GM19452 (cell line): ENCODE results near the gene CTSF.
"Not testable (repeated sequence)": the region's sequence is repeated elsewhere in the genome, so short reads cannot be mapped to it uniquely, and the experiment has no call there.

Experiments
- ATAC-seq: cut with Tn5 transposase; IDR thresholded peaks from one replicate; pipeline ENCODE4 v1.9.1; 2021; ENCODE audit not compliant: unreplicated experiment

CTSF gene

DNA sequence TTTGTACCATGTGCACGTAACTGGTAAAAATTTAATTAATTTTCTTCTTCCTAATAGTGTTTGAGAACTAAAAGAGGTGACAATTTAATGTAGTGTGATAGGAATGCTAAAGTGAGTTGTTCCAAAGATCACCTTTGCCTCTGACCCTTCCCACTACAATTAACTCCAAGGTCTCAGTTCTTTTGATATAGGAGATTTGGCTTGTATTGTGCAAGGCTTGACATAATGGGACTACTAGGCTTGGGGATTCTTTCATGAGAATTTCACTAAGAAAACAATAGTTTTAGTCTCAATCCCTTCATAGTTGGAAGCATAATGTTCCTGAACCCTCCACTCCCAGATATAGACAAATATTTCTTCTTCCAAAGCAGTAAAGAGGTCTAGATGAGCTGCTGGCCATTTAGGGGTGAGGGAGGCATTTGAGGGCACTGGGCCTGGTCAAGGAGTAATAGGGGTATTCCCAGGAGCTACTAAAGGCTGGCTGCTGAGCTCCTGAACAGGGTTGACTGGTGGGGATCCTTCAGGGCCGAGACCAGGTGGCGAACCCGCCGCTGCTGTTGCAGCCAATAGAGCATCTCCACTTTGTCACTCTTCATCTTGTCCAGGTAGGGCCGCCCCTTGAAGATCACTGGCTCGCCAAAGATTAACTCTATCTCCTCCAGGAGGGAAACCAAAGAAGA lies 21.7 kb upstream of the CTSF start:
- ATAC-seq: no peak

DNA sequence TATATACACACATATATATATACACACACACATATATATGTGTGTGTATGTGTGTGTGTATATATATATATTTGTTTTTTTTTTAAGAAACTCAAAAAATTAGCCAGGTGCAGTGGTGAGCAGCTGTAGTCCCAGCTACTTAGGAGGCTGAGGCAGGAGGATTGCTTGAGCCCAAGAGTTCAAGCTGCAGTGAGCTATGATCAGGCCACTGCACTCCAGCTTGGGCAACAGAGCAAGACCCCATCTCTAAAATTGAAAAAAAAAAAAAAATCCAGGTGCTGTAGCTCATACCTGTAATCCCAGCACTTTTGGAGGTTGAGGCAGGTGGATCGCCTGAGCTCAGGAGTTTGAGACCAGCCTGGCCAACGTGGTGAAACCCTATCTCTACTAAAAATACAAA lies 20.9 kb upstream of the CTSF start:
- ATAC-seq: not testable (repeated sequence)

DNA sequence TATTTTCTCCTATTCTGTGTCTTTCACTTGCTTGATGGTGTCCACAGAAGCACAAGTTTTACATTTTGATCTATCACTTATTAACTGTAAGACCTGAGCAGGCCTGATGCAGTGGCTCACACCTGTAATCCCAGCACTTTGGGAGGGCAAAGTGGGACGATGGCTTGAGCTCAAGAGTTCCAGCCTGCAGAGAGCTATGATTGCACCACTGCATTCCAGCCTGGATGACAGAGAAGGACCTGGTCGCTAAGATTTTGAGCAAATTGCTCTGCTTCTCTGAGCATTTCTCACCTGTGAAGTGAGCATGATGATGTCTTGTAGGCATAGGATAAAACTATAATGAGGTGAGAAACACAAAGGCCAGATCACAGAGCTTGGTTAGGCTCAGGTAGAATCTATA lies 17.7 kb upstream of the CTSF start:
- no peak for ATAC-seq

DNA sequence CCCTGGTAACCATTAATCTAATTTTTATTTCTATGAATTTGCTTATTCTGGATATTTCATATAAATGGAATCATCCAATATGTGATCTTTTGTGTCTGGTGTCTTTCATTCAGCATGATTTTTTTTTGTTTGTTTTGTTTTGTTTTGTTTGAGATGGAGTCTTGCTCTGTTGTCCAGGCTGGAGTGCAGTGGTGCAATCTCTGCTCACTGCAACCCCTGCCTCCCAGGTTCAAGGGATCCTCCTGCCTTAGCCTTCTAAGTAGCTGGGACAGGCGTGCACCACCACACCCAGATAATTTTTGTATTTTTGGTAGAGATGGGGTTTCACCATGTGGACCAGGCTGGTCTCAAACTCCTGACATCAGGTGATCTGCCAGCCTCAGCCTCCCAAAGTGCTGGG lies 17.0 kb upstream of the CTSF start:
- ATAC-seq: not testable (repeated sequence)

DNA sequence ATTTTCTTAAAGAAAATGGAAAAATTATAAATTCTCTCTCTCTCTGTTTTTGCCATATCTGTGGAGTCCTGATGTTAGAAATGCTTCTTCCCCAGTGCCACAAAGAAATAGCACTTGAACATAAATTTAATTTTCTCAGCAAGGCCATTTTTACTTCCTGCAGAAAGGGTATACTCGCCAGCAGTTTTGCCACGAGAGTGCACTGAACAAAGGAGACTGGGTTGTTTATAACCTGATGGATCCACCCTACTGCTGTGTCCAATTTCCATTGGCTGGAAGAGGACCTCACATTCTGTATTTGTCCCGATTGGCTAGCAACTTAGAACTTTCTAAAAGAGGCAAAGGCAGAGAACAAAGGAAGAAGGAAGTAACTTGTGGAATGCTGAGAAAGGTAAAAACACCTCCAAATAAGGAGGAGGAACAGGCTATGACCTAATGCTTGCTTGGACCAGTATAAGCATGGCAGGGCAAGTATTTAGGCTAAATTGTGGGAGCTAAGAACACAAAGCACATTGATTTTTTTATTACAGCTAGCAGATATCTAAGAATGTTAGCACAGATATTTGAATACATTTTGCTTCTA lies 14.2 kb upstream of the CTSF start:
- ATAC-seq: not testable (repeated sequence)

DNA sequence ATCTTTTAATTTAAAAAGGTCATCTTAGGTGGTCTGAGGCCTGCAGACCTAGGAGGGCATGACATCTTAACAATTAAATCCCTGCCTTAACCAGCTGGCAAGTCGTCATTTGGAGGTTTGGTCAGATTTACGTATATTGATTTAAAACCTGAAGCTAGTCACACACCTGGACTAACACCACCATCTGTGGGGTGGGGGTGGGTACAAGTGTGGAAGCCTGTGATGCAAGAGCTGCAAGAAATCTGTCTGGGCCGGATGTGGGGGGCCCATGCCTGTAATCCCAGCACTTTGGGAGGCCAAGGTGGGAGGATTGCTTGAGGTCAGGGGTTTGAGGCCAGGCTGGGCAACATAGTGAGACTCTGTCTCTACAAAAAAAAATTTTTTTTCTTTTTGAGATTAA lies 12.9 kb upstream of the CTSF start:
- ATAC-seq: no peak

DNA sequence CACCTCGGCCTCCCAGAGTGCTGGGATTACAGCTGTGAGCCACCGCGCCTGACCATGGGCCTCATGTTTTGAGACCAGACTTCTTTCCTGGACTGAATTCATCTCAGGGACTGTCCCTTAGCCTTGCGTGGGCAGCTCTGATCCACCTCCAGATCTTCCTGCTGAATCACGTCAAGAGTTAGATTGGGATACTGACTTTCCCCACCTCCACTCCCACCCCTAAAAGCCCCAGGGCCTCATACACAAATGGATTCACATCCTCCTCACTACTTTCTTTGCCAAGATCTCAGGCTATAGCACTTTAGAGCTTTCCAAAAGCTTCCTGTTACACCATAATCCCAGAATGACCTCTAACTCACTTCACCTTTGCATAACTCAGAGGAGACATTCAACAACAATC lies 12.4 kb upstream of the CTSF start:
- ATAC-seq: no peak

DNA sequence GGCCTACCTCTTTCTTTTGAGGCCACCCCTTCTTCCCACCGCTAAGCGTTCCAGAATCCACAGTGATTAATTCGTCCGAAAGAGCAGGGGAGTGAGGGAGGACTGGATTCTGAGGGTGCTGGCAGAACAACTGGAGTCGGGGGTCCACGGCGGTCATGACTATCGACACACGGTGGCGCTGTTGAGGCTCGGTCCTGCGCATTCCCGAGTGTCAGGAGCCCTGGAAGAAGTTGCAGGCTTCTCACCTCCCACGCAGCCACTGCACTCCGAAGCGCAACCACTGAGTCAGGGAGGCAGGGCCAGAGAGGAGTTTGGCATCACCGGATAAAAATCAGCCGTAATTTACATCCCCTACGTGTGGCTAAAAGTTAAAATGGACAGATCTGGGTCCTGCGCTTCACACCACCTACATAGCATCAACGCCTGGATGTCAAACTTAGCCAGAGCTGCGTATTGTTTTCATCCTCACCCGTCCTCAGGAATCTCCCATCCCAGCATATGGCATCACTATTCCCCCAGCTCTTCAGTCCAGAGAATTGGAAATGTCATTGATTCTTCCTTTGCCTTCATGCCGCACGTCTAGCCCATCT lies 10.7 kb upstream of the CTSF start:
- no peak for ATAC-seq

DNA sequence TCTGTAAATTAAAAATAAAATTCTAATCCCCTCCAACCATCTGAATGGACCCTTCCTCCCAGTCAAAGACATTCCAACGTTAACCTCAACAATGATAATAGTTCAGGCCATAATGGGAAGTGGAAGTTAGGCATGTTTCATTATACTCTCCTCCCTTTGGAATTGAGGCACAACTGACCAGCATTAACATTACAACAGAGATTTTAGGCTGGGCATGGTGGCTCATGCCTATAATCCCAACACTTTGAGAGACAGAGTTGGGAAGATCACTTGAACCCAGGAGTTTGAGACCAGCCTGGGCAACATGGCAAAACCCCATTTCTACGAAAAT lies 2.4 kb upstream of the CTSF start:
- no peak for ATAC-seq

DNA sequence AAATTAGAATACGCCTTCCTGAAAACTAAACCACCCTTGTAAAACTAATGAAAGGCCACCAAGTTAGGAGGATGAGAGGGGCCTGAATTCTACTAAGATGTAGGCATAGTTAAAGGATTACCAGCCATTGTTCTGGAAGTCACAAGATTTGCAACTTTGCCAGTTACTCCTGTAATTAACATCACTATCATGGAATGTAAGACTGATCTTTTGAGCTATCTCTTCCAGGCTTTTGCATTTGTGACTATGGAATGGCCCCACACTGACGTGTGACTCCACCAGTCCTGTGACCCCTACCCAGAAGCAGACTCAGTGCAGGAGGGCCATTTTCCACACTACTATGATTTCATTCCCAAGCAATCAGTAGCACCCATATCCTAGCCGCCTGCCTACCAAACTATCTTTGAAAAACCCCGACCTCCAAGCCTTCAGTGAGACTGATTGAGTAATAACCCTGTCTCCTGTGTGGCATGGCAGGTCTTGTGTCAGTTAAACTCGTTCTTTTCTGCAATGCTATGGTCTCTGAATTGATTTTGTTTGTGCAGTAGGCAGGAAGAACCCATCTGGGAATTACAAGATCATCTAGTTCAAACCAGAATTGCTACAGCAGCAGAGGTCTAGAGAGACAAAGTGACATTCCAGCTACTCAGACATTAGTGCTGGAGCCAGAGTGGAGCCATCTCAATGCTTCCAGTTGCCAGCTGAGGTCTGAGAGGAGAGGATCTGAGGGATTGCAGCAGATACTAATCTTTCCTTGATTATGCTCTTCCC lies 1.9 kb upstream of the CTSF start:
- no peak for ATAC-seq

DNA sequence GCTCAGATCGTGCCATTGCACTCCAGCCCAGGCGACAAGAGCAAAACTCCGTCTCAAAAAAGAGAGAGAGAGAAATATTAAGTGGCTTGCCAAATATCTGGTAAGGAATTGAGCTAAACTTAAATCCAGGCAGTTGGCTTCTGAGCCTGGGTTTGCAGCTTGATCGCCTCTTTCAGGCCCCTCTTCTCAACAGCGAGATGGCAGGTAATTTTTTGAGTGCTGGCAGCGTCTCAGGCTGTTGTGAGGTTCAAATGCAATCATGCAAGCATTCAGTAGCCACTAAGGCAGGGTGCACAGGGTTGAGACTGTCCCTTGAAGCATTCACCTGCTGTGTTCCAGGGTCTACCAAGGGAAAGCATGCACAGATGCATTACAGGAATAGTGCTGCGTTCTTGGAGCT lies 670 bp upstream of the CTSF start:
- no peak for ATAC-seq

DNA sequence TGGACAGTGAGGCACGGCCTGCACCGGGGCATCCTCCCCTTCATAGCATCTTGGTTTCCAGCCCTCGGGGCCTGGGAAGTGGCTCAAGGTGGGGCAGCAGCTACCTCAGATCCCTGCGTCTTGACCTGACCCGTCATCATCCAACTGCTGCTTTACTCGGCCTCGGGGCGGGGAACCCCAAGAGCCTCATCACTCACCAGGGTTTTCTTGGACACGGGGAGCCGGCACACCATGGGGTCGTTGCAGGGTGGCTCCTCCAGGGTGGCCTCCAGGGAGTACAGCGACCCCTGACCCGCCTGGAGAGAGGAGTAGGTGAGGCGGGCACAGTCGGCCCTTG lies 651 bp downstream of the CTSF start:
- no peak for ATAC-seq

DNA sequence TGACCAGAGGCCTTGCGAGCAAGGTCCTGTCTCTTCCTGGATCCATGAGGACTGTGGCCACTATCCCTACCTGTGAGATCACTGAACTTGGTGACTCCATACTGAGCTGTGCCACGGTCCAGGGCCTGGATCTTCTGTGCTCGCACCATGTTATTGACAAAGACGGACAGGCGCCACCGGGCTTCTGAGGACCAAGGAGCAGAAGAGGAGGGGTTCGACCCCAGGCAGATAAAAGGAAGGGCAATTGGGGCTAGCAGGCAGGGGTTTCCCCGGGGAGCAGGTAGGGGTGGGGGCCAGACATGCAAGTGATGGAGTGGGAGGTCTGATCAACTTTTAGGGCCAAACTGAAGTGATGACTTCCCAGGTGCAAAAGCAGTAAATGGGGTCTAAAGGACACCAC lies 2.2 kb downstream of the CTSF start:
- ATAC-seq: no peak

DNA sequence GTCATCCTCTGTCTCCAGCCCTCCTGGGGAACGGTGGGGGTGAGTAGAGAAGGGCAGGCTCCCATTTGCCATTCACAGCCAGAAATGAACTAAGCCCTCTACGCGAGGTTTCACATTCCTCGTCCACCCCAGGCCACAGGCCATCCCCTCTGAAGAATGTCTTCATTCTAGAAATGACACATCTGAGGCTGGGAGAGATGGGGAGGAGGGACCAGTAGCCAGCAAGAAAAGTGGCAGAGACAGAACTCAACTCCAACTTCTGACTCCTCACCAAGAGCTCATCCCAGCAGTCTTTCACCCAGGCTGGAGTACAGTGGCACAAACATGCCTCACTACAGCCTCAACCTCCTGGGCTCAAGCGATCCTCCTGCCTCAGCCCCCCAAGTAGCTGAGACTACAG lies 3.4 kb downstream of the CTSF start:
- ATAC-seq: no peak

DNA sequence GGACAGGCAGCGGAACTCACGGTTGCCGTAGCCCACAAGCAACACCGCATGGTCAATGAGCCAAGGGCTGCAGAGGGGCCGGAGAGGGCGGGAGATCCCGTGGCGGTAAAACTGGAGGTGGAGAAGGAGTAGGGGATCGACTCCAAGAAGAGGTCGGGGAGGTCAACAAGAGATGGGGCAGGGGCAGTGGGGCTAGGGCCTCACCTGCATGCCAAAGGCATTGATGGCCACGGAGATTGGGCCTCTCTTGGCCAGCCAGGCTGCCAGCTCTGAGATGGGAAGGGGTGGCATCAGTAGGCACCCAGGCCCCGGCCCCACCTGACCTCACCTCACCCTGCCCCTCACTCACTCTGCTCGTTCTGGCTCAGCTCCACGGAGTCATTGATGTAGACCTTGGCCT lies 3.9 kb downstream of the CTSF start:
- ATAC-seq: no peak

DNA sequence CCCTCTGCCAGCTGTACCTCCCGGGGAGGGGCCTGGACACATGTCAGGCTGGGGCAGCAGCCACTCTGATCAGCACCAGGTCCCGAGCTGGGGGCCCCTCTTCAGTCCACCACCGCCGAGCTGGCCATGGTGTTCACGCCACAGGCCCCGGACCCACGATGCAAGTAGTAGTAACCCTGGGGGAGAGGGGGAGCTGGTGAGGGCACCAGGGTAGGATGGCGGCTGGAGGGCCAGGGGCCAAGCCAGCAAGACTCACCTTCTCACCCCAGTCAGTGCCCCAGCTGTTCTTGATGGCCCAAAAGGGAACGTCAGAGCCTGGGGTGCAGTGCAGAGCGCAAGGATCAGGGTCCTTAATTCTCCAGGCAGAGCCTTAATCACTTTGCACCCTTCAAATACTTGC lies 4.6 kb downstream of the CTSF start:
- ATAC-seq: no peak

DNA sequence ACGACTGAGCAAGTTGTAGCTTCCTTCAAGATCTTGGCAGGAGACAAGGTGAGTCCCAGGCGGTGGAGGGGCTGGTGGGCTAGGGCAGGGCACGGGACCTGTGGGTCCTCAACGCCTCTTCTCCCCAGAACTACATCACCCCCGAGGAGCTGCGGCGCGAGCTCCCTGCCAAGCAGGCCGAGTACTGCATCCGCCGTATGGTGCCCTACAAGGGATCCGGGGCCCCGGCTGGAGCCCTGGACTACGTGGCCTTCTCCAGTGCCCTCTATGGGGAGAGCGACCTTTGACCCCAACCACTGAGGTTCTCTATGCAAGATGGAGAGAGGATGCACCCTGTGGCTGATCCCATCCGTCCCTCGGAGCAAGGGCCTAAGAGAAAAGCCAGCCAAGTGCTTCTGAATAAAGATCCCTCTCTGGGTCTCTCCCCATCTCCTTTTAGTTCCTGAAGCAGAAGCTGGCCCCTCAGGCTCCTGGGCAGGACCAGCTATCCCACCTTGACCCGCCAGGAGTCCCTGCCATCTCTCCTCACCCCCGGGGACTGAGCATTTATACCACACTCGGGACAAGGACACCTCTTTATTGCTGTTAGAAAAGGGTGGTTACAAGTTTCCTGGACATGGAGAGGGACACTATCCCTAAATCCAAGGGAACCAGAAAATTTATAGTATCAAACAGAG lies 5.4 kb downstream of the CTSF start:
- no peak for ATAC-seq

DNA sequence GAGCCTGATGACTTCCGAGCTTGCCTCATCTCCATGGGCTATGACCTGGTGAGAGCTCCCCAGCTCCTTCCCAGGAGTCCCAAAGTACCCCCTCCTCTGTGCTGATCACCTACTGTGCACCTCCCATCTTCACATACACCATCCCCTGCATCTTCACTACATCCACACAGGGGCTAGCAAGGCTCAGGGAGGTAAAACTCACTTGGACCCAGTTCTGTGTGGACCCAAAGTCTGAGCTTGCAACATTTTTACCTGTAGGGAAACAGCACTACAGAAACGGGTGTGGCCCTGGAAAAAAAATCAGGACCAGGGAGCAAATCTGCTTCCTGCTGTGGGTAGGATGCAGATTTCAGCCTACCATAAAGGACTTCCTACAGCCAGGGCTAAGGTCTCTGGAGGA lies 6.1 kb downstream of the CTSF start:
- ATAC-seq: no peak

DNA sequence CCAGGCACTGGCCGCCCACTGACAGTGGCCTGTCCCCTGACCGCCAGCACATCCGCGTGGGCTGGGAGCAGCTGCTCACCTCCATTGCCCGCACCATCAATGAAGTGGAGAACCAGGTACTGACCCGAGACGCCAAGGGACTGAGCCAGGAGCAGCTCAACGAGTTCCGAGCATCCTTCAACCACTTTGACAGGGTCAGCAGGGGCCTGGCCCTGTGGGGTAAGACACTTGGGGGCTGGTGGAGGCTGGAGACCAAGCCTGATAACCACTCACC lies 6.5 kb downstream of the CTSF start:
- ATAC-seq: no peak

DNA sequence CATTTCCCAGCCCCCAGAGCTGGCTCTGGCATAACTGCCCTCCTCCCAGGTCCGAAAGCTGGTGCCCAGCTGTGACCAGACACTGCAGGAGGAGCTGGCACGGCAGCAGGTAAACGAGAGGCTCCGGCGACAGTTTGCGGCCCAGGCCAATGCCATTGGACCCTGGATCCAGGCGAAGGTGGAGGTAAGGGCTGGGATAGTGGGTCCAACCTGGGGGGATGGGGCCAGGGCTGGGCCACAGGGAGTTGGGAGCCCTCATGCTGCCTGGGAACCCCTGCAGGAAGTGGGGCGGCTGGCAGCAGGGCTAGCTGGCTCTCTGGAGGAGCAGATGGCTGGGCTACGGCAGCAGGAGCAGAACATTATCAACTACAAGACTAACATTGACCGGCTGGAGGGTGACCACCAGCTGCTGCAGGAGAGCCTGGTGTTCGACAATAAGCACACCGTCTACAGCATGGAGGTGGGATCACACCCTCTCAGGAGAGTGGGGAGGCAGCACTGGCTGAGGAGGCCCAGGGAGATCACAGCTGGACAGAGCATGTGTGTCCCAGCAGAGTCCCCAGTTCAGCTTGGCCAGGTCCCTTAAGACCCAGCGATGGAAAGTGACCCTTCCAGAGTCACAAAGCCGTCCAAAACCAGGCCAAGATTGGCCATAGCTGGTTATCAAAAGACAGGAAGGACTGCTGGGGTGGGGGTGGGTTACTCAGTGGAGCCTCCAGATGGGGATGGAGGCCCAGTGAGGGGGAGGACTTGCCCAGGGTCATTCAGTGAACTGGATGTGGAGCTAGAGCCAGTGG lies 7.0 kb downstream of the CTSF start:
- no peak for ATAC-seq
